Neural progenitor cell (in vitro differentiated cells): ENCODE data around the gene FOXO1. TPM values are rescaled to one million over a fixed set of nuclear protein-coding genes. Genes with fewer than 3 reads are reported as not detected.

Experiments used
- DNase-seq: peaks from one replicate; pipeline ENCODE4 v3.0.0-alpha.2; 2016; ENCODE audit warnings: low spot score
- H2AFZ ChIP-seq: fragments of 200-600 bp; sonication (generic); replicated peaks from 2 replicates; pipeline ENCODE4 v1.6.1; 2016; ENCODE audit warnings: antibody characterized with exemption
- H3F3A ChIP-seq: fragments of 200-600 bp; sonication (generic); 2 replicates; pipeline ENCODE4 v1.6.1; 2016; ENCODE audit warnings: antibody characterized with exemption, low read depth
- H3K27ac ChIP-seq: fragments of 200-600 bp; sonication (generic); 2 replicates; pipeline ENCODE4 v1.5.1; 2016; ENCODE audit warnings: mild to moderate bottlenecking
- H3K27me3 ChIP-seq: fragments of 200-600 bp; sonication (generic); 2 replicates; pipeline ENCODE4 v1.6.1; 2016; ENCODE audit warnings: mild to moderate bottlenecking, moderate library complexity
- H3K36me3 ChIP-seq: fragments of 200-600 bp; sonication (generic); 2 replicates; pipeline ENCODE4 v1.5.1; 2016
- H3K4me1 ChIP-seq: fragments of 200-600 bp; sonication (generic); 2 replicates; pipeline ENCODE4 v1.6.1; 2016; ENCODE audit warnings: mixed run types
- H3K4me2 ChIP-seq: fragments of 200-600 bp; sonication (generic); 2 replicates; pipeline ENCODE4 v1.6.1; 2016
- H3K4me3 ChIP-seq: fragments of 200-600 bp; sonication (generic); 2 replicates; pipeline ENCODE4 v1.5.1; 2016
- H3K79me2 ChIP-seq: fragments of 200-600 bp; sonication (generic); 2 replicates; pipeline ENCODE4 v1.6.1; 2016; ENCODE audit warnings: low read depth
- H3K9ac ChIP-seq: fragments of 200-600 bp; sonication (generic); 2 replicates; pipeline ENCODE4 v1.6.1; 2016
- H3K9me3 ChIP-seq: fragments of 200-600 bp; sonication (generic); 2 replicates; pipeline ENCODE4 v1.5.1; 2016; ENCODE audit warnings: low read depth
- H4K20me1 ChIP-seq: fragments of 200-600 bp; sonication (generic); 2 replicates; pipeline ENCODE4 v1.6.1; 2016; ENCODE audit warnings: low read depth
- H3K27ac Mint-ChIP-seq: 3 replicates; pipeline ENCODE4 v1.8.0; 2021; ENCODE audit warnings: mixed read lengths
- H3K27me3 Mint-ChIP-seq: 2 replicates; pipeline ENCODE4 v1.8.0; 2022; ENCODE audit warnings: low read depth, mild to moderate bottlenecking, inconsistent platforms, moderate library complexity, mixed read lengths; ENCODE audit not compliant: insufficient read depth
- H3K36me3 Mint-ChIP-seq: 3 replicates; pipeline ENCODE4 v1.8.0; 2021; ENCODE audit warnings: mixed read lengths
- H3K4me1 Mint-ChIP-seq: 3 replicates; pipeline ENCODE4 v1.8.0; 2021; ENCODE audit warnings: mixed read lengths
- H3K4me3 Mint-ChIP-seq: 3 replicates; pipeline ENCODE4 v1.8.0; 2021; ENCODE audit warnings: mild to moderate bottlenecking, moderate library complexity, mixed read lengths
- H3K9me3 Mint-ChIP-seq: 3 replicates; pipeline ENCODE4 v1.8.0; 2020; ENCODE audit warnings: mixed read lengths
- EZH2 ChIP-seq: fragments of 200-600 bp; sonication (generic); IDR thresholded peaks from 2 replicates; pipeline ENCODE4 v1.6.1; 2017; ENCODE audit warnings: antibody characterized with exemption, mild to moderate bottlenecking, moderate library complexity
- EZH2phosphoT487 ChIP-seq: fragments of 200-600 bp; sonication (generic); IDR thresholded peaks from 2 replicates; pipeline ENCODE4 v1.6.1; 2017; ENCODE audit warnings: antibody characterized with exemption
- total RNA-seq: library from RNA; depleted of rRNA; stranded (reverse); fragments of >200 nt; gene quantifications from 2 replicates; pipeline ENCODE4 v1.2.3, GENCODE V29; 2015; ENCODE audit warnings: low replicate concordance
- TF ChIP-seq, protein P1 (sequence below): fragments of 200-600 bp; sonication (generic); IDR thresholded peaks from 2 replicates; pipeline ENCODE4 v1.5.1; 2017; ENCODE audit warnings: antibody characterized with exemption, mild to moderate bottlenecking

FOXO1 gene
- total RNA-seq, 1 donor from 2014 or later = 3.7 TPM

DNA sequence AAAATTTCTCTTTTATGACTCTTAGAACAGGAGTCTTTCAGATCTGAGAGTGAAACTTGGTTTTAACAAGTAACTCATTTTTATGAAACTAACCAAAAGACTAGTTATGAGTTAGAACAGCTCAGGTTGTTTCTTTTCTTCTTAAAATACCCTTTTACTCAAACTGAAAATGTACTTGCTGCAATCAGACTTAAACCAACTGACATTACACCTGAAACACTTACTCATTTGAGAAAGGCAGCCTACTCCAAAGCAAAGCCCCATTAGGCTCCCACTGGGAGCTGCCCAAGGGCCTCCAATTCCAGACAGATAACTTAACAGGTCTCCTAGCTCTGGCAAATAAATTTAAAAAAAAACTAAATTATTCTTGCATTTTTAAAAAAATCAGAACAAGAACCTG is 3.6 kb downstream of the FOXO1 start:
- H3K36me3 Mint-ChIP-seq = peaks cover 4% of the 10 kb centered on the region
- H3K4me1 ChIP-seq = peaks cover 32% of the 10 kb centered on the region
- H3K9me3 ChIP-seq = no peaks in the 10 kb centered on the region
- no peak overlapping the region for H2AFZ ChIP-seq
- H4K20me1 ChIP-seq = peaks cover 22% of the 10 kb centered on the region
- no peaks in the 10 kb centered on the region for H3K36me3 ChIP-seq
- peaks cover 6% of the 10 kb centered on the region for H3K9me3 Mint-ChIP-seq
- H3K27me3 Mint-ChIP-seq = peaks cover 5% of the 10 kb centered on the region
- peaks cover 25% of the 10 kb centered on the region for H3K4me1 Mint-ChIP-seq
- no peak overlapping the region for H3K27ac Mint-ChIP-seq
- H3K4me3 ChIP-seq = no peak overlapping the region
- H3K4me3 Mint-ChIP-seq = no peak overlapping the region
- TF ChIP-seq, protein P1, sequence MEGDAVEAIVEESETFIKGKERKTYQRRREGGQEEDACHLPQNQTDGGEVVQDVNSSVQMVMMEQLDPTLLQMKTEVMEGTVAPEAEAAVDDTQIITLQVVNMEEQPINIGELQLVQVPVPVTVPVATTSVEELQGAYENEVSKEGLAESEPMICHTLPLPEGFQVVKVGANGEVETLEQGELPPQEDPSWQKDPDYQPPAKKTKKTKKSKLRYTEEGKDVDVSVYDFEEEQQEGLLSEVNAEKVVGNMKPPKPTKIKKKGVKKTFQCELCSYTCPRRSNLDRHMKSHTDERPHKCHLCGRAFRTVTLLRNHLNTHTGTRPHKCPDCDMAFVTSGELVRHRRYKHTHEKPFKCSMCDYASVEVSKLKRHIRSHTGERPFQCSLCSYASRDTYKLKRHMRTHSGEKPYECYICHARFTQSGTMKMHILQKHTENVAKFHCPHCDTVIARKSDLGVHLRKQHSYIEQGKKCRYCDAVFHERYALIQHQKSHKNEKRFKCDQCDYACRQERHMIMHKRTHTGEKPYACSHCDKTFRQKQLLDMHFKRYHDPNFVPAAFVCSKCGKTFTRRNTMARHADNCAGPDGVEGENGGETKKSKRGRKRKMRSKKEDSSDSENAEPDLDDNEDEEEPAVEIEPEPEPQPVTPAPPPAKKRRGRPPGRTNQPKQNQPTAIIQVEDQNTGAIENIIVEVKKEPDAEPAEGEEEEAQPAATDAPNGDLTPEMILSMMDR = no peak
- TF ChIP-seq EZH2 (no peak), EZH2phosphoT487 (no peak)
- peak; percentile 19 for DNase-seq
- no peak overlapping the region for H3K9ac ChIP-seq
- no peak overlapping the region for H3K4me2 ChIP-seq
- H3F3A ChIP-seq = peaks cover 14% of the 10 kb centered on the region
- H3K27me3 ChIP-seq = peaks cover 46% of the 10 kb centered on the region
- H3K27ac ChIP-seq = no peak overlapping the region
- peaks cover 50% of the 10 kb centered on the region for H3K79me2 ChIP-seq

DNA sequence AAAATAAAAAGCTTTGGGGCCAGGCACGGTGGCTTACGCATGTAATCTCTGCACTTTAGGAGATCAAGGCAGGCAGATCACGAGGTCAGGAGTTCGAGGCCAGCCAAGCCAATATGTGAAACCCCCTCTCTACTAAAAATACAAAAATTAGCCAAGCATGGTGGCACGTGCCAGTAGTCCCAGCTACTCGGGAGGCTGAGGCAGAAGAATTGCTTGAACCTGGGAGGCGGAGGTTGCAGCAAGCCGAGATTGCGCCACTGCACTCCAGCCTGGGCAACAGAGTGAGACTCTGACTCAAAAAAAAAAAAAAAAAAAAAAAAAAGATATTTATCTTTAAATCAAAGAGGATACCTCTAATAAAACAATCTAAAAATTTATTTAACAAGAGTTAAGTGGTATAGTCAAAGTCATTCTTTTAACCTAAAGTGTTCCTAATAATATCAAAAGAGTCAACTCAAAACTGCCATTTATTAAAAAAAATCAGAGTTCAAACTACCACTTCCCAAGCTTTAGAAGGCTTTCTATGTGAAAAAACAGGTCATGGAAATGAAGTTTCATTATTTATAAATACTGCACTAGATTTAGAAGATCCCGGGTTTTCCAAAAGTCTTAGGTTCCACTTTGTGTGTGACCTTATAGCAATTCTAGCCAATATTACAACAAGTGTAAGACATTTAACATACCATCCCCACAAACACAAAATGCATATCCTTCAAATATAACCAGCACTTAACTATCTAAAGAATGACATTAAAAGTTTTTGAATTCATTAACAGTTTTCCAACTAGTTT is 4.4 kb downstream of the FOXO1 start:
- Mint-ChIP-seq H3K4me3 (no peak overlapping the region), H3K27me3 (peaks cover 5% of the 10 kb centered on the region), H3K9me3 (peaks cover 9% of the 10 kb centered on the region), H3K36me3 (peaks cover 9% of the 10 kb centered on the region), H3K4me1 (peaks cover 23% of the 10 kb centered on the region), H3K27ac (no peak overlapping the region)
- peaks cover 22% of the 10 kb centered on the region for H4K20me1 ChIP-seq
- no peak for TF ChIP-seq EZH2phosphoT487
- TF ChIP-seq, protein P1 = no peak
- peaks cover 38% of the 10 kb centered on the region for H3K27me3 ChIP-seq
- H3K4me1 ChIP-seq = peaks cover 32% of the 10 kb centered on the region
- no peak overlapping the region for H3K4me2 ChIP-seq
- H3K9ac ChIP-seq = no peak overlapping the region
- no peaks in the 10 kb centered on the region for H3K36me3 ChIP-seq
- no peak overlapping the region for H2AFZ ChIP-seq
- H3K27ac ChIP-seq = no peak overlapping the region
- no peak for DNase-seq
- no peaks in the 10 kb centered on the region for H3K9me3 ChIP-seq
- no peak overlapping the region for H3K4me3 ChIP-seq
- H3F3A ChIP-seq = peaks cover 9% of the 10 kb centered on the region
- H3K79me2 ChIP-seq = peaks cover 58% of the 10 kb centered on the region

GRCh38 chr13:40660692-40661091 is 5.7 kb downstream of the FOXO1 start:
- H3K4me1 Mint-ChIP-seq = peaks cover 23% of the 10 kb centered on the region
- TF ChIP-seq, protein P1 = no peak
- TF ChIP-seq EZH2phosphoT487 (no peak), EZH2 (no peak)
- H3K4me2 ChIP-seq = no peak overlapping the region

More at GRCh38 chr13:40660692-40661091, 5.7 kb downstream of the FOXO1 start:
- H3K27me3 ChIP-seq = peaks cover 32% of the 10 kb centered on the region
- H3F3A ChIP-seq = peaks cover 4% of the 10 kb centered on the region
- H3K9ac ChIP-seq = no peak overlapping the region
- no peaks in the 10 kb centered on the region for H3K36me3 ChIP-seq
- H3K79me2 ChIP-seq = peaks cover 70% of the 10 kb centered on the region
- peaks cover 9% of the 10 kb centered on the region for H3K36me3 Mint-ChIP-seq
- no peaks in the 10 kb centered on the region for H3K9me3 ChIP-seq
- H3K9me3 Mint-ChIP-seq = peaks cover 9% of the 10 kb centered on the region
- H3K27ac Mint-ChIP-seq = no peak overlapping the region
- no peak overlapping the region for H3K4me3 ChIP-seq
- H3K4me1 ChIP-seq = peaks cover 32% of the 10 kb centered on the region
- no peak overlapping the region for H3K4me3 Mint-ChIP-seq
- DNase-seq = no peak
- no peak overlapping the region for H2AFZ ChIP-seq
- H3K27ac ChIP-seq = no peak overlapping the region
- H4K20me1 ChIP-seq = peaks cover 22% of the 10 kb centered on the region
- peaks cover 5% of the 10 kb centered on the region for H3K27me3 Mint-ChIP-seq
